Suprapubic skin (tissue), 4 donors: ENCODE measurements around the gene GRID2.

Source experiments
- EP300 ChIP-seq: sonication (generic); formaldehyde crosslinking; IDR thresholded peaks from one replicate; pipeline ENCODE4 v1.6.1; 2017; ENCODE audit warnings: antibody characterized with exemption
- POLR2A ChIP-seq, 2 donors: fragments of 450-650 bp; IDR thresholded peaks; one replicate each; pipeline ENCODE4 v1.6.1; 2017; ENCODE audit warnings: antibody characterized with exemption in 2 of 2, mild to moderate bottlenecking in 2 of 2, moderate library complexity in 2 of 2
- POLR2AphosphoS5 ChIP-seq, 3 donors: sonication (generic); formaldehyde crosslinking; IDR thresholded peaks; one replicate each; pipeline ENCODE4 v1.6.1; 2017; ENCODE audit warnings: antibody characterized with exemption in 3 of 3
- TF ChIP-seq, protein P1 (sequence below), 2 donors: fragments of 200-600 bp in 1 of 2; fragments of 450-650 bp in 1 of 2; sonication (generic) in 1 of 2; IDR thresholded peaks; one replicate each; pipeline ENCODE4 v1.5.1; 2016 to 2019; ENCODE audit warnings: antibody characterized with exemption in 2 of 2, mild to moderate bottlenecking in 1 of 2, moderate library complexity in 1 of 2

GRCh38 chr4:93654211-93654610, 1350.4 kb downstream of the GRID2 start:
- TF ChIP-seq, protein P1, sequence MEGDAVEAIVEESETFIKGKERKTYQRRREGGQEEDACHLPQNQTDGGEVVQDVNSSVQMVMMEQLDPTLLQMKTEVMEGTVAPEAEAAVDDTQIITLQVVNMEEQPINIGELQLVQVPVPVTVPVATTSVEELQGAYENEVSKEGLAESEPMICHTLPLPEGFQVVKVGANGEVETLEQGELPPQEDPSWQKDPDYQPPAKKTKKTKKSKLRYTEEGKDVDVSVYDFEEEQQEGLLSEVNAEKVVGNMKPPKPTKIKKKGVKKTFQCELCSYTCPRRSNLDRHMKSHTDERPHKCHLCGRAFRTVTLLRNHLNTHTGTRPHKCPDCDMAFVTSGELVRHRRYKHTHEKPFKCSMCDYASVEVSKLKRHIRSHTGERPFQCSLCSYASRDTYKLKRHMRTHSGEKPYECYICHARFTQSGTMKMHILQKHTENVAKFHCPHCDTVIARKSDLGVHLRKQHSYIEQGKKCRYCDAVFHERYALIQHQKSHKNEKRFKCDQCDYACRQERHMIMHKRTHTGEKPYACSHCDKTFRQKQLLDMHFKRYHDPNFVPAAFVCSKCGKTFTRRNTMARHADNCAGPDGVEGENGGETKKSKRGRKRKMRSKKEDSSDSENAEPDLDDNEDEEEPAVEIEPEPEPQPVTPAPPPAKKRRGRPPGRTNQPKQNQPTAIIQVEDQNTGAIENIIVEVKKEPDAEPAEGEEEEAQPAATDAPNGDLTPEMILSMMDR (IDR thresholded peaks at IDR 0.05): no peak
- TF ChIP-seq POLR2A (IDR thresholded peaks at IDR 0.05) (no peak), POLR2AphosphoS5 (IDR thresholded peaks at IDR 0.05) (no peak), EP300 (no peak)
